Measurements from ENCODE around the gene IQCH.

DNA sequence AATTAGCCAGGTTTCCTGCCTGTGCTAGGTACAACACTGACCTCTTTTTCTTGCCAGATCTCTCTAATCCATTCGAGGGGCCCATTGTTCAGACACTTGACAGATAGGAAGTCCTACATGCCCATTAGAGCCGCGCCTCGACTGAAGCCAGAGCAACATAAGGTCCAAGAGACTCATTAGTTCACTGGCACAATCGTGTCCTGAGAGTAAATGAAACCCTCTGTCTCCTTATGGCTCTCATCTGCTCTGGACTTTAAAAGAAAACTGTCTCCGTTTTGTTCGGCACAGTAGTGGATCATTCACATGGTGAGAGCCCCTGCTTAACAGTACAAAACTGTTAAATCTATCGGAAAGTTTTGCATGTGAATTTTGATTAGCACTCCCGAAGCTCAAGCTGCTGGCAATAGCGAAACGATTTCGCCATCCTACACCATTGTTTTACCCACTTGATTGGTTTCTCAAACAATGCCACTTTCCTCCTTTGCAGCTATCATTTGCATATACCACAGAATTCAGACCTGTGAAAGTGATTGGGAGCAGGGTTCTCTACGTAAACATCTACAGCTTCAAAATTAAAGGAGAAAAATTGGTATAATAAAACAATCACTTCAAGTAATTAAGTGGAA lies 247.4 kb downstream of the IQCH start:
- TF ChIP-seq SP1 (IDR thresholded peaks at IDR 0.05) (no peak), CTBP1 (IDR thresholded peaks at IDR 0.05; ENCODE audit: borderline replicate concordance) (no peak)
